NCI-H1694 treated with DMSO at 0.1 percent for 48 hours (cell line): Measurements from ENCODE around the gene PIGK.

ENCODE experiments used
- DNase-seq: peaks from one replicate; lab custom pipeline; 2025; lab: John Stamatoyannopoulos, UW

The PIGK gene

GRCh38 chr1:77096496-77097255 lies 122.6 kb downstream of the PIGK start:
- no peak for DNase-seq

- no peak for DNase-seq
Observed at GRCh38 chr1:77095236-77095635, 124.0 kb downstream of the PIGK start.

- DNase-seq, result no peak
Observed at GRCh38 chr1:77089756-77090155, 129.5 kb downstream of the PIGK start.

- DNase-seq, result no peak
Observed at GRCh38 chr1:77085109-77085508, 134.1 kb downstream of the PIGK start.

GRCh38 chr1:77084457-77084856 lies 134.8 kb downstream of the PIGK start:
- no peak for DNase-seq

- DNase-seq, result no peak
Observed at GRCh38 chr1:77081834-77082233, 137.4 kb downstream of the PIGK start.

- DNase-seq, result no peak
Observed at GRCh38 chr1:77076759-77077158, 142.5 kb downstream of the PIGK start.

- DNase-seq, result no peak
Observed at GRCh38 chr1:77068013-77068412, 151.2 kb downstream of the PIGK start.

GRCh38 chr1:77065693-77066342 lies 153.4 kb downstream of the PIGK start:
- no peak for DNase-seq

- DNase-seq, result no peak
Observed at GRCh38 chr1:77064246-77064645, 155.0 kb downstream of the PIGK start.

- no peak for DNase-seq
Observed at GRCh38 chr1:77063118-77063517, 156.1 kb downstream of the PIGK start.

GRCh38 chr1:77061162-77061561 lies 158.1 kb downstream of the PIGK start:
- DNase-seq, result no peak

GRCh38 chr1:77060000-77060399 lies 159.2 kb downstream of the PIGK start:
- DNase-seq, result no peak

- DNase-seq, result no peak
Observed at GRCh38 chr1:77057994-77058585, 161.1 kb downstream of the PIGK start.

- no peak for DNase-seq
Observed at GRCh38 chr1:77056525-77056924, 162.7 kb downstream of the PIGK start.

GRCh38 chr1:77051425-77051824 lies 167.8 kb downstream of the PIGK start:
- DNase-seq, result no peak

GRCh38 chr1:77048615-77049005 lies 170.6 kb downstream of the PIGK start:
- DNase-seq, result no peak

GRCh38 chr1:77047978-77048614 lies 171.1 kb downstream of the PIGK start:
- no peak for DNase-seq

- DNase-seq, result no peak
Observed at GRCh38 chr1:77047575-77047974, 171.7 kb downstream of the PIGK start.

GRCh38 chr1:77044133-77044849 lies 174.9 kb downstream of the PIGK start:
- DNase-seq, result no peak

- no peak for DNase-seq
Observed at GRCh38 chr1:77040826-77041225, 178.4 kb downstream of the PIGK start.

- DNase-seq, result no peak
Observed at GRCh38 chr1:77039739-77040138, 179.5 kb downstream of the PIGK start.
